T-helper 2 cell (primary cell): Measurements from ENCODE around the gene HACL1.
"Not testable (repeated sequence)": the region's sequence is repeated elsewhere in the genome, so short reads cannot be mapped to it uniquely, and the experiment has no call there.

ENCODE experiments used
- DNase-seq, 5 experiments: peaks; one replicate each; pipeline versions ENCODE4 v3.0.0 to v3.0.0-alpha.2; 2012 to 2022

Gene HACL1

GRCh38 chr3:15578289-15578867 lies 23.0 kb downstream of the HACL1 start:
- no peak for DNase-seq

DNA sequence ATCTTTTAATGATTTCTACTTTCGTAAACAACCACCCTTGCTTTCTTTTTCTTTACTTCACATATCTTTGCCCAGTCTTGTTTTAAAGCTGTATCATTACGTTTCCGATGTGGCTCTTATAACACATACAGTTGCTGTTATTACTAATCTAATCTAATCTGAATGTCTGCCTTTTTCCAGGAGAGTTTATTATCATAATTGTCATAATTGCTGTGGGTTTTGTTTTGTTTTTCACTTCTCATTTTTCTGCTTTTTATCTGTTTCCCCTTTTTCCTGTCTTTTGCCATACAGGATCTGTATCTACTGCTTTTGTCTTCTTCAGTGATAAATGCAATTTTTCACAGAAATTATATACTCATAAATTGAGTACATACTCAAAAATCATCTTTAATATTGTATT lies 24.9 kb downstream of the HACL1 start:
- DNase-seq = no peak

DNA sequence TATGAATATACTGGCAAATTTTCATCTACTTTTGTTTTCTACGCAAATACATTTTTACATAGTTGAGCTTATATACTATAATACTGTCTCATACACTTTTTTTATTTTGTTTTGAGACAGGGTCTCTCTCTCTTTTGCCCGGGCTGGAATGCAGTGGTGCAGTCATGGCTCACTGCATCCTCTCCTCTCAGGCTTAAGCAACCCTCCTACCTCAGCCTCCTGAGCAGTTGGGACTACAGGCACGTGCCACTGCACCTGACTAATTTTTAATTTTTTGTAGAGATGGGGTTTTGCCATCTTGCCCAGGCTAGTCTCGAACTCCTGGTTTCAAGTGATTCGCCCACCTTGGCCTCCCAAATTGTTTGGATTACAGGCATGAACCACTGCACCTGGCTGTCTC lies 25.9 kb downstream of the HACL1 start:
- DNase-seq = no peak

DNA sequence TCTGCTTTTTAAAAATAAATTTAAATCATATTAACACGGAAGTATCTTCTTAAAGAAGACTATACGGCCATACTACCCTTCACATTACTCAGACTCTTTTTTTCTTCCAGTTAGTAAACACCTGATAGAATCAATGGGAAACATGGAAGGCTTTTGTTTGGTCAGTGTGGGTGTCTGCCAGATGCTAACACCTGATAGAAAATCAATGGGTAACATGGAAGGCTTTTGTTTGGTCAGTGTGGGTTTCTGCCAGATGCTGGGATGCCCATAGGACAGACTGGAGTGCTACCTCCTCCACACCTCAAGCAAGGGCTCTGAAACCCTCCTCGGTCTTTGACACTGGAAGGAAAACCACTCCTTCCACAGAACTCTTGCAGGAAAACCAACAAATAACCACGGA lies 29.2 kb downstream of the HACL1 start:
- no peak for DNase-seq

DNA sequence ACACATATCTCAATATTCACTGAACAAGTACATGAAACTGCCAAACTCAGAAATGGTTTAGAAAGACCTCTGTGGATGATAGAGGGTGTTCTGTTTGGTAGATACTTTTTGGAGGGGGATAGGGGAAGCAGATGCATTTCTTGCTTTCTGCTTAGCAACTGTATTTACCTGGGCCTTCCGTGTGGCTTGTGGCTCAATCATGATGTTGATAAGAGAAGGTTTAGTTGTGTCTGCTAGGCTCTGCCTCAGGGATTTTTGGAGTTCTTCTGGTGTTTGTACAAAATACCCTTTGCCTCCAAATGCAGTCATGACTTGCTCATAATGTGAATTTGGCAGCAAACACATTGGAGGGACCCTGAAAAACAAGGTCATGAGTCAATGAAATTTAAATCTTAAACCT lies 38.2 kb downstream of the HACL1 start:
- DNase-seq = no peak

- DNase-seq = no peak
Measured at GRCh38 chr3:15562560-15562959, 38.8 kb downstream of the HACL1 start.

DNA sequence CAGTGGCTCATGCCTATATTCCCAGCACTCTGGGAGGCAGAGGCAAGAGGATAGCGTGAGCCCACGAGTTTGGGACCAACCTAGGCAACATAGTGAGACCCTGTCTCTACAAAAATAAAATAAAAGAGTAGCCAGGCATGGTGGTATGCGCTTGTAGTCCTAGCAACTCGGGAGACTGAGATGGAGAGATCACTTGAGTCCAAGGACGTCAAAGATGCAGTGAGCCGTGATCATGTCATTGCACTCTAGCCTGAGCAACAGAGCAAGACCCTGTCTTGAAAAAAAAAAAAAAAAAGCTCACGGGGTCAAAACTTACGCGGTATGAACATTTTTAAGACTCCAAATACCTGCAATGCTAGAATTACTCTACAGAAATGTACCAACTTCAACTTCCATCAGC lies 42.8 kb downstream of the HACL1 start:
- DNase-seq = no peak

GRCh38 chr3:15557511-15557946 lies 43.8 kb downstream of the HACL1 start:
- peak in 4 of 5 experiments; percentile 8 to 85 (median 37) for DNase-seq

- peak in 2 of 5 experiments; percentile 7 to 62 for DNase-seq
Measured at GRCh38 chr3:15556512-15556911, 44.9 kb downstream of the HACL1 start.

- no peak for DNase-seq
Measured at GRCh38 chr3:15553749-15554148, 47.6 kb downstream of the HACL1 start.

- no peak for DNase-seq
Measured at GRCh38 chr3:15551902-15552301, 49.5 kb downstream of the HACL1 start.

DNA sequence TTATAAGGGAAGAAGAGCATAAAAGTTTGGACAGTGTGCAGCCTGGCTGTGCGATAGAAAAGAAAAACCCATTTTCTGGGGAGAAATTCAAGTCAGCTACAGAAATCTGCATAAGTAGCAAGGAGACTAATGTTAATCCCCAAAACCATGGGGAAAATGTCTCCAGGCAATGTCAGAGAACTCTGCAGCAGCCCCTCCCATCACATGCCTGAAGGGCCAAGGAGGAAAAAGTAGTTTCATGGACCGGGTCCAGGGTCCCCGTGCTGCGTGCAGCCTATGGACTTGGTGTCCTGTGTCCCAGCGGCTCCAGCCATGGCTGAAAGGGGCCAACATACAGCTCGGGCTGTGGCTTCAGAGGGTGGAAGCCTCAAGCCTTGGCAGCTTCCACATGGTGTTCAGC lies 51.5 kb downstream of the HACL1 start:
- no peak for DNase-seq

DNA sequence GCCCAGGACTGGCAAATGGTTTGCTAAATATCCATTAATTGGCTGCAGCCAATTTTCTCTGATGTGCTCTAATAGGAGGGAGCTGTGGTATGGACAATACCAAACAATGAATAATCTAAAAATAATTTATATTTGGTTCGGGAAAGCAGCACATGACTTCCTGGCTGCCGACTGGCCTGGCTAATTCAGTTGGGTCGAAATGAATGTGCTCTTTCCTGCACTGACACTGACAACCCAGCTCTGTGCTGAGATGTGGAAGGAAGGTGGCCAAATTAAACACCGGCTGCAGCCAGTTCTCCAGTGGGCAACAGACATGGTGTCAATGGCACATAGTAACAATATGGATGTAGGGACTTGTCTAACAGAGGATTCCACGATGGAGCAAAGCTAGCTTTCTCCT lies 58.8 kb downstream of the HACL1 start:
- DNase-seq = no peak

DNA sequence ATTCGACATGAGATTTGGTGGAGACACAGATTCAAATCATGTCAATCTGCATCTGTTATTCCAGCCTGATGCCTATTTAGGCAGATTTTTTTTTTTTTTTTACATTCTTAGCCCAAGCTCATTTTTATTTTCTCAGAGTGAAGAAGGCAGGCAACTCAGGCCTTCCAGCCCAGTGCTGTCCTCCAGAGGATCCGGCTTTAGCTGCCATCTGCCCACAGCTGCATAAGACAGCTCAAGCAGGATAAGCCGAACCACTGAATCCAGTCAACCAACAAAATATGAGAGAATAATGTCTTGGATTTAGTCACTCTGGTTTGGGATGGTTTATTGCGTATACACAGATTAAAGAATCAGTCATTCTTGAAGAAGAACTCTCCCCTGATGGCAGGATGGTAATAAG lies 60.0 kb downstream of the HACL1 start:
- DNase-seq = no peak

- DNase-seq = no peak
Measured at GRCh38 chr3:15539066-15539465, 62.3 kb downstream of the HACL1 start.

- peak in 1 of 5 experiments; percentile 19 for DNase-seq
Measured at GRCh38 chr3:15538345-15538744, 63.0 kb downstream of the HACL1 start.

GRCh38 chr3:15536856-15537255 lies 64.5 kb downstream of the HACL1 start:
- peak in 1 of 5 experiments; percentile 71 for DNase-seq

DNA sequence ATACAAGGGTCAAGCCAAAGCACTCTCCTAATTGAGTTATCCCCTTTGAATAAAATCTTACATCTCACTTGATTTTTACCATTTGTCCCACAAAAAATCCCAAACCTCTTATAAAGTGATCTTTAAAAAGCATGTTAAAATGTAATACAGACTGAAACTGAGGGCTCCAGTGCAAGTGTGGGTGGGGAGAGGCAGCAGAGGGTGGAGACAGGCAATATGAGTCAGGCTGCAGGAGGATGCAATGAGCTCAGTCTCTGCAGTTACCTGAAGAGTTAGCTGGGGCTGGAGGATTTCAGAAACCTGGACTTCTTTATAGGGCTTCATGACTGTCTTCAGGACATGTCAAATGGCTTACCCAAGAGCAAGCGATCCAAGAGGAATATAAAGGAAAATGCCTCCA lies 65.6 kb downstream of the HACL1 start:
- DNase-seq = peak in 2 of 5 experiments; percentile 23 to 85

DNA sequence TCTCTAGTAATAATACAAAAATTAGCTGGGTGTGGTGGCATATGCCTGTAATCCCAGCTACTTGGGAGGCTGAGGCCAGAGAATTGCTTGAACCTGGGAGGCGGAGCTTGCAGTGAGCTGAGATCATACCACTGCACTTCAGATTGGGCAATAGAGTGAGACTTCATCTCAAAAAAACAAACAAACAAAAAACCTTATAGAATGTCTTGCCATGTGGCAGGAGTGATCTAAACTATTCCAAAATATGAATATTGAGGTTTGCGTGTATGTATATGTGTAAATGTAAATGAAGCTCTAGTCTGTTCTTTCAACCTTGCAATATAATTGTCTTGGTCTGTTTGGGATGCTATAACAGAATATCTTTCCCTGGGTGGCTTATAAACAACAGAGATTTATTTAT lies 68.8 kb downstream of the HACL1 start:
- DNase-seq = not testable (repeated sequence)

DNA sequence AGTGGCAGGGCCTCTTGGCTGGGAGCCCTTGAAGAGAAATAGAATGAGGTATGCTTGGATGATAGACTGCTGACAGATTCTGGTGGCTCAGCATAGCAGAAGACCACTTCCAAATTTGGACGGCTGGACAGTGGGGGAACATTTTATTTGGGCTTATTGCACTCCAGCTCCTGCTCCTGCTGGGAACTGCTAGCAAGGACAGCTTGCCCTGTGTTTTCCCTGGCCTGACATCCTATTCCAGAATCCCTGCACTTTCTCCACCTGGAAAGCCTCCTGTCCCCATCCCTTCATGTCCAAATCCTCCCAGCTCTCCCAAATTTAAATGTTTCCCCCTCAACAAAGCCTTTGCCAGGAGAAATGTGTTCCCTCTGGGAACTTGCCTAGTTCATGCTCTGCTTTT lies 70.0 kb downstream of the HACL1 start:
- DNase-seq = no peak

- DNase-seq = peak in 1 of 5 experiments; percentile 30
Measured at GRCh38 chr3:15528854-15529537, 72.4 kb downstream of the HACL1 start.

GRCh38 chr3:15527031-15527459 lies 74.3 kb downstream of the HACL1 start:
- no peak for DNase-seq

DNA sequence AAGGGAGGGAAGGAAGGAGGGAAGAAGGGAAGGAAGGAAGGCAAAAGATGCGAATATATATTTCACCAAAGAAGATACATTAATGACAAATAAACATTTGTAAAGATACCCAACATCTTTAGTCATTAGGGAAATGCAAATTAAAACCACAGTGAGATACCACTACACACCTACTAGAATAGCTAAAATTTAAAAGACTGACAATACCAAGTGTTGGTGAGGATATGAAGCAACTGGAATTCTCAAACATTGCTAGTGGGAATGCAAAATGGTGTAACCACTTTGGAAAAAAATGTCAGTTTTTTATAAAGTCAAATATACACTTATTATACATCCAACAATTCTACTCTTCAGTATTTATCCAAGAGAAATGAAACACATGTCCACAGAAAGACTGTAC lies 75.6 kb downstream of the HACL1 start:
- no peak for DNase-seq

DNA sequence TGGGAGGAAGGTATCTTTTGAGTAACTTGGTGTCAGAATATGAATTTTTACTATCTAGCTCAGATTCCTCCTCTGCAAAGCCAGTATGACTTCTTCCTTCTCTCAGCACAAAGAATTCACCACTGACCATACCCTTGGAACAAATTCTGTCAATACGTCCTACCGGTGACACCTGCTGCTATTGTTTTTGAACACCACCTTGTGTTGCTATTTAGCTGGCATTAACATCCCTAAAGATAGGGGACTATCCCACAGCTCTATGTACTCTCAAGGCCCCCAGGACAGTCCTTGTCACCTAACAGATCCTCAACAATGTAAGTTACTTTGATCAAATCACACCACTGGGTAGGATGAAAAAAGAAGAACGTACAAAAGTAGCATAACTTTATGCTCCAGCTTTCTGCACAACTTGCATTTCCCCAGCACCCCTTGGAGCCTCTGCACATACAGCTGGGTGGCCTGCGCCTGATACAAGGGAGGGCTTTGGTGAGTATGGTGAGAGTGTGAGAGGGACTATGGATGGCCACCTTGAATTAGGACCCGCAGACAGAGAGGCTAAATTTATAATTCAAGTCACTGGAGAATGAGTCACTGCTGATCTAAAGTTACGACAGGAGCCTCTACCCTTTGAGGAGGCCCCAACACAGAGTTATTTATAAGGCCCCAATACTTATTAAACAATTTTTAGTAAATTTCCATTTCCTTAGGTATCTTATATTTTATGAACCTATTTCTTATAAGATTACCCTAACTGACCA lies 77.5 kb downstream of the HACL1 start:
- DNase-seq = no peak
